ENCODE data around the gene KIAA0930.

The KIAA0930 gene

GRCh38 chr22:45254789-45255278, 14.1 kb upstream of the KIAA0930 start:
- H3K27ac ChIP-seq = no peak overlapping the region
- H3K9ac ChIP-seq = no peak overlapping the region
- no peak overlapping the region for H3K4me2 ChIP-seq (ENCODE audit: low read length)
- H3K79me2 ChIP-seq = no peaks in the 10 kb centered on the region
- H3K9me3 ChIP-seq (ENCODE audit: control insufficient read depth, low read length) = no peaks in the 10 kb centered on the region
- TF ChIP-seq CTCF (IDR thresholded peaks at IDR 0.05) = no peak
- H3K4me3 ChIP-seq (ENCODE audit: low read depth, low read length) = no peak overlapping the region
- H3K27me3 ChIP-seq (ENCODE audit: control insufficient read depth, insufficient read depth, low read length) = no peaks in the 10 kb centered on the region
- H2AFZ ChIP-seq = no peak overlapping the region
- H3K4me1 ChIP-seq = no peaks in the 10 kb centered on the region
- H3K36me3 ChIP-seq (ENCODE audit: control insufficient read depth, insufficient read depth, low read length) = no peaks in the 10 kb centered on the region

- H3K27me3 ChIP-seq (ENCODE audit: control insufficient read depth, insufficient read depth, low read length) = no peaks in the 10 kb centered on the region
- H3K4me3 ChIP-seq (ENCODE audit: low read depth, low read length) = no peak overlapping the region
- no peak overlapping the region for H3K4me2 ChIP-seq (ENCODE audit: low read length)
- no peaks in the 10 kb centered on the region for H3K36me3 ChIP-seq (ENCODE audit: control insufficient read depth, insufficient read depth, low read length)
- no peak overlapping the region for H3K27ac ChIP-seq
- no peak overlapping the region for H3K9ac ChIP-seq
- H2AFZ ChIP-seq = no peak overlapping the region
- H3K9me3 ChIP-seq (ENCODE audit: control insufficient read depth, low read length) = no peaks in the 10 kb centered on the region
- no peak for TF ChIP-seq CTCF (IDR thresholded peaks at IDR 0.05)
- H3K79me2 ChIP-seq = no peaks in the 10 kb centered on the region
- no peaks in the 10 kb centered on the region for H3K4me1 ChIP-seq
Measured at GRCh38 chr22:45254388-45254787, 13.7 kb upstream of the KIAA0930 start.

- Histone ChIP-seq H3K36me3 (ENCODE audit: control insufficient read depth, insufficient read depth, low read length) (no peaks in the 10 kb centered on the region), H3K9me3 (ENCODE audit: control insufficient read depth, low read length) (no peaks in the 10 kb centered on the region), H2AFZ (no peak overlapping the region), H3K9ac (no peak overlapping the region), H3K27me3 (ENCODE audit: control insufficient read depth, insufficient read depth, low read length) (no peaks in the 10 kb centered on the region), H3K27ac (no peak overlapping the region), H3K4me1 (no peaks in the 10 kb centered on the region), H3K4me3 (ENCODE audit: low read depth, low read length) (no peak overlapping the region), H3K4me2 (ENCODE audit: low read length) (no peak overlapping the region), H3K79me2 (no peaks in the 10 kb centered on the region)
- TF ChIP-seq CTCF (IDR thresholded peaks at IDR 0.05) = no peak
Measured at GRCh38 chr22:45253039-45253641, 12.4 kb upstream of the KIAA0930 start.

GRCh38 chr22:45251825-45252224, 11.1 kb upstream of the KIAA0930 start:
- Histone ChIP-seq H3K4me3 (ENCODE audit: low read depth, low read length) (no peak overlapping the region), H3K79me2 (no peaks in the 10 kb centered on the region)

More at GRCh38 chr22:45251825-45252224, 11.1 kb upstream of the KIAA0930 start:
- Histone ChIP-seq H3K36me3 (ENCODE audit: control insufficient read depth, insufficient read depth, low read length) (no peaks in the 10 kb centered on the region), H3K4me2 (ENCODE audit: low read length) (no peak overlapping the region), H3K27me3 (ENCODE audit: control insufficient read depth, insufficient read depth, low read length) (no peaks in the 10 kb centered on the region), H3K27ac (no peak overlapping the region), H3K9ac (no peak overlapping the region), H3K9me3 (ENCODE audit: control insufficient read depth, low read length) (no peaks in the 10 kb centered on the region), H2AFZ (no peak overlapping the region), H3K4me1 (no peaks in the 10 kb centered on the region)
- no peak for TF ChIP-seq CTCF (IDR thresholded peaks at IDR 0.05)

All from parathyroid adenoma (tissue), 2 donors.